ENCODE results near the gene PFKFB1.

- no peak for TF ChIP-seq CTCF (IDR thresholded peaks at IDR 0.05)
- no peak for TF ChIP-seq POLR2AphosphoS5 (IDR thresholded peaks at IDR 0.05; ENCODE audit: low read depth, low read length)
Measured at GRCh38 chrX:55004231-55004630, 10.2 kb upstream of the PFKFB1 start.

All from Panc1 (cell line).